K562 (cell line): ENCODE measurements around the gene SSU72.
"Not testable (repeated sequence)": the region's sequence is repeated elsewhere in the genome, so short reads cannot be mapped to it uniquely, and the experiment has no call there.

Source experiments
- MAFF ChIP-seq: IDR thresholded peaks from 2 replicates; pipeline ENCODE4 v1.6.1; 2012; ENCODE audit warnings: low read length, improper control_type of control experiment
- YY1 ChIP-seq, 3 experiments: IDR thresholded peaks; 2 replicates each; pipeline ENCODE4 v1.6.1; 2011; ENCODE audit warnings: low read length in 2 of 3, mild to moderate bottlenecking in 2 of 3, moderate library complexity in 2 of 3, borderline replicate concordance in 1 of 3, control low read depth in 1 of 3, low read depth in 1 of 3; ENCODE audit not compliant: insufficient read depth in 3 of 3, insufficient replicate concordance in 2 of 3, control insufficient read depth in 1 of 3, insufficient read length in 1 of 3; ENCODE audit errors: extremely low read depth in 1 of 3
- ZNF449 ChIP-seq: fragments of 250-450 bp; sonication (Bioruptor Pico); IDR thresholded peaks from 2 replicates; pipeline ENCODE4 v1.8.0; 2022; ENCODE audit warnings: moderate library complexity, mild to moderate bottlenecking, inconsistent platforms
- ZNF707 ChIP-seq: fragments of 250-450 bp; sonication (Bioruptor Pico); conservative IDR thresholded peaks from 2 replicates; pipeline ENCODE4 v1.8.0; 2022; ENCODE audit warnings: inconsistent platforms, mild to moderate bottlenecking, moderate library complexity
- TF ChIP-seq, protein P1 (sequence below), 2 experiments: fragments of 450-650 bp; formaldehyde crosslinking in 1 of 2; IDR thresholded peaks; 2 replicates each; pipeline versions ENCODE4 v1.4.0 to v1.6.1; 2014 to 2020; ENCODE audit warnings: mild to moderate bottlenecking in 2 of 2, borderline replicate concordance in 1 of 2, low read depth in 1 of 2
- TF ChIP-seq, protein P2 (sequence below), 3 experiments: IDR thresholded peaks in 2 of 3; conservative IDR thresholded peaks in 1 of 3; 2 replicates each; pipeline ENCODE4 v1.5.1; 2011 to 2012; ENCODE audit warnings: low read length in 3 of 3, mild to moderate bottlenecking in 3 of 3, control low read depth in 2 of 3, improper control_type of control experiment in 1 of 3, inconsistent platforms in 1 of 3, low read depth in 1 of 3, mixed read lengths in 1 of 3, moderate library complexity in 1 of 3; ENCODE audit not compliant: insufficient read depth in 2 of 3

- not testable (repeated sequence) for TF ChIP-seq YY1 (IDR thresholded peaks at IDR 0.05; ENCODE audit: borderline replicate concordance in 1 of 3, control insufficient read depth in 1 of 3, extremely low read depth in 1 of 3, insufficient read depth in 3 of 3, insufficient read length in 1 of 3, insufficient replicate concordance in 2 of 3, low read depth in 1 of 3, low read length in 2 of 3); ZNF707 (CRISPR knock-in tag); MAFF; ZNF449 (CRISPR knock-in tag)
- TF ChIP-seq, protein P1, sequence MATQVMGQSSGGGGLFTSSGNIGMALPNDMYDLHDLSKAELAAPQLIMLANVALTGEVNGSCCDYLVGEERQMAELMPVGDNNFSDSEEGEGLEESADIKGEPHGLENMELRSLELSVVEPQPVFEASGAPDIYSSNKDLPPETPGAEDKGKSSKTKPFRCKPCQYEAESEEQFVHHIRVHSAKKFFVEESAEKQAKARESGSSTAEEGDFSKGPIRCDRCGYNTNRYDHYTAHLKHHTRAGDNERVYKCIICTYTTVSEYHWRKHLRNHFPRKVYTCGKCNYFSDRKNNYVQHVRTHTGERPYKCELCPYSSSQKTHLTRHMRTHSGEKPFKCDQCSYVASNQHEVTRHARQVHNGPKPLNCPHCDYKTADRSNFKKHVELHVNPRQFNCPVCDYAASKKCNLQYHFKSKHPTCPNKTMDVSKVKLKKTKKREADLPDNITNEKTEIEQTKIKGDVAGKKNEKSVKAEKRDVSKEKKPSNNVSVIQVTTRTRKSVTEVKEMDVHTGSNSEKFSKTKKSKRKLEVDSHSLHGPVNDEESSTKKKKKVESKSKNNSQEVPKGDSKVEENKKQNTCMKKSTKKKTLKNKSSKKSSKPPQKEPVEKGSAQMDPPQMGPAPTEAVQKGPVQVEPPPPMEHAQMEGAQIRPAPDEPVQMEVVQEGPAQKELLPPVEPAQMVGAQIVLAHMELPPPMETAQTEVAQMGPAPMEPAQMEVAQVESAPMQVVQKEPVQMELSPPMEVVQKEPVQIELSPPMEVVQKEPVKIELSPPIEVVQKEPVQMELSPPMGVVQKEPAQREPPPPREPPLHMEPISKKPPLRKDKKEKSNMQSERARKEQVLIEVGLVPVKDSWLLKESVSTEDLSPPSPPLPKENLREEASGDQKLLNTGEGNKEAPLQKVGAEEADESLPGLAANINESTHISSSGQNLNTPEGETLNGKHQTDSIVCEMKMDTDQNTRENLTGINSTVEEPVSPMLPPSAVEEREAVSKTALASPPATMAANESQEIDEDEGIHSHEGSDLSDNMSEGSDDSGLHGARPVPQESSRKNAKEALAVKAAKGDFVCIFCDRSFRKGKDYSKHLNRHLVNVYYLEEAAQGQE (IDR thresholded peaks at IDR 0.05; ENCODE audit: borderline replicate concordance) = not testable (repeated sequence)
- TF ChIP-seq, protein P1 (CRISPR knock-in tag; IDR thresholded peaks at IDR 0.05; ENCODE audit: low read depth) = not testable (repeated sequence)
- TF ChIP-seq, protein P2, sequence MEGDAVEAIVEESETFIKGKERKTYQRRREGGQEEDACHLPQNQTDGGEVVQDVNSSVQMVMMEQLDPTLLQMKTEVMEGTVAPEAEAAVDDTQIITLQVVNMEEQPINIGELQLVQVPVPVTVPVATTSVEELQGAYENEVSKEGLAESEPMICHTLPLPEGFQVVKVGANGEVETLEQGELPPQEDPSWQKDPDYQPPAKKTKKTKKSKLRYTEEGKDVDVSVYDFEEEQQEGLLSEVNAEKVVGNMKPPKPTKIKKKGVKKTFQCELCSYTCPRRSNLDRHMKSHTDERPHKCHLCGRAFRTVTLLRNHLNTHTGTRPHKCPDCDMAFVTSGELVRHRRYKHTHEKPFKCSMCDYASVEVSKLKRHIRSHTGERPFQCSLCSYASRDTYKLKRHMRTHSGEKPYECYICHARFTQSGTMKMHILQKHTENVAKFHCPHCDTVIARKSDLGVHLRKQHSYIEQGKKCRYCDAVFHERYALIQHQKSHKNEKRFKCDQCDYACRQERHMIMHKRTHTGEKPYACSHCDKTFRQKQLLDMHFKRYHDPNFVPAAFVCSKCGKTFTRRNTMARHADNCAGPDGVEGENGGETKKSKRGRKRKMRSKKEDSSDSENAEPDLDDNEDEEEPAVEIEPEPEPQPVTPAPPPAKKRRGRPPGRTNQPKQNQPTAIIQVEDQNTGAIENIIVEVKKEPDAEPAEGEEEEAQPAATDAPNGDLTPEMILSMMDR (IDR thresholded peaks at IDR 0.05 in 2 of 3, conservative IDR thresholded peaks at IDR 0.05 in 1 of 3; ENCODE audit: insufficient read depth in 2 of 3, low read depth in 1 of 3, low read length in 3 of 3) = not testable (repeated sequence)
These were observed 51.0 kb downstream of the SSU72 start for GRCh38 chr1:1523651-1524050.
